Activated CD8-positive, alpha-beta T cell treated with anti-CD3 and anti-CD28 coated beads for 36 hours (primary cell): ENCODE measurements around the gene EPHA6. TPM values are rescaled to one million over a fixed set of nuclear protein-coding genes. Genes with fewer than 3 reads are reported as not detected.

Experiments
- ATAC-seq: fragments of 200-7000 bp; cut with Tn5 transposase; one replicate; pipeline ENCODE4 v1.10.0; 2021; ENCODE audit warnings: mild to moderate bottlenecking, moderate library complexity
- CTCF ChIA-PET: fragments of 350-600 bp; sonication (Branson Sonifier 250); formaldehyde crosslinking; loops from one replicate; lab custom pipeline; 2021; ENCODE audit warnings: antibody characterized with exemption; lab: Charles Lee
- POLR2A ChIA-PET: fragments of 350-600 bp; sonication (Branson Sonifier 250); formaldehyde crosslinking; loops from one replicate; lab custom pipeline; 2021; ENCODE audit warnings: antibody characterized with exemption; lab: Charles Lee
- DNase-seq: peaks from one replicate; pipeline ENCODE4 v3.0.0-alpha.2; 2020
- H3K27ac Mint-ChIP-seq: one replicate; pipeline ENCODE4 v1.8.0; 2021; ENCODE audit warnings: mild to moderate bottlenecking, mixed read lengths
- H3K27me3 Mint-ChIP-seq: one replicate; pipeline ENCODE4 v1.8.0; 2021; ENCODE audit warnings: mixed read lengths
- H3K36me3 Mint-ChIP-seq: one replicate; pipeline ENCODE4 v1.8.0; 2021; ENCODE audit warnings: low read depth, mixed read lengths
- H3K4me1 Mint-ChIP-seq: one replicate; pipeline ENCODE4 v1.8.0; 2021; ENCODE audit warnings: low read depth, mixed read lengths
- H3K4me3 Mint-ChIP-seq: one replicate; pipeline ENCODE4 v1.8.0; 2021; ENCODE audit warnings: mild to moderate bottlenecking, moderate library complexity, mixed read lengths
- H3K9me3 Mint-ChIP-seq: one replicate; pipeline ENCODE4 v1.8.0; 2021; ENCODE audit warnings: mixed read lengths
- CTCF ChIP-seq: fragments of 200-600 bp; IDR thresholded peaks from one replicate; pipeline ENCODE4 v1.8.0; 2022; ENCODE audit warnings: antibody characterized with exemption, mild to moderate bottlenecking
- intact Hi-C: fragments of 100-400 bp; cut with micrococcal nuclease; formaldehyde crosslinking; loops from one replicate; pipeline ENCODE4 v1.10.0; 2022
- total RNA-seq, 2 experiments: library from RNA; stranded (reverse); gene quantifications; one replicate each; pipeline ENCODE4 v1.2.3, GENCODE V29; 2021

The EPHA6 gene
- total RNA-seq, 2 experiments from 2014 or later, result not detected

- ChIA-PET CTCF (no interaction called here), POLR2A (interaction anchor here (0.6 kb wide), 1 partner anchor 91 kb away, joined by 3 read pairs; no protein-coding TSS in a partner anchor)
- Mint-ChIP-seq H3K4me3 (no peak overlapping the region), H3K4me1 (no peaks in the 10 kb centered on the region), H3K36me3 (no peaks in the 10 kb centered on the region), H3K27ac (no peak overlapping the region), H3K27me3 (no peaks in the 10 kb centered on the region), H3K9me3 (peaks cover 4% of the 10 kb centered on the region)
- DNase-seq (no peak), ATAC-seq (no peak)
- intact Hi-C loops, result no loop called here
- no peak for TF ChIP-seq CTCF
These were observed 610.6 kb downstream of the EPHA6 start for GRCh38 chr3:97425002-97425401.

GRCh38 chr3:97430601-97431000, 616.2 kb downstream of the EPHA6 start:
- POLR2A ChIA-PET, result no interaction called here
- DNase-seq, result no peak
- no peak for TF ChIP-seq CTCF
- Mint-ChIP-seq H3K27me3 (no peaks in the 10 kb centered on the region), H3K4me3 (no peak overlapping the region), H3K4me1 (no peaks in the 10 kb centered on the region), H3K9me3 (peaks cover 4% of the 10 kb centered on the region), H3K27ac (no peak overlapping the region), H3K36me3 (no peaks in the 10 kb centered on the region)
- intact Hi-C loops, result no loop called here
- ATAC-seq, result no peak
- CTCF ChIA-PET, result no interaction called here

- intact Hi-C loops, result no loop called here
- Mint-ChIP-seq H3K36me3 (no peaks in the 10 kb centered on the region), H3K4me3 (no peak overlapping the region), H3K27me3 (no peaks in the 10 kb centered on the region), H3K9me3 (no peaks in the 10 kb centered on the region), H3K27ac (no peak overlapping the region), H3K4me1 (no peaks in the 10 kb centered on the region)
- POLR2A ChIA-PET, result no interaction called here
- no peak for ATAC-seq
- no peak for TF ChIP-seq CTCF
- DNase-seq, result no peak
- CTCF ChIA-PET, result no interaction called here
These were observed 618.5 kb downstream of the EPHA6 start for GRCh38 chr3:97432914-97433313.

- no peak for DNase-seq
- POLR2A ChIA-PET, result no interaction called here
These were observed 623.7 kb downstream of the EPHA6 start for GRCh38 chr3:97438131-97438530.

GRCh38 chr3:97439373-97439772, 625.0 kb downstream of the EPHA6 start:
- Mint-ChIP-seq H3K27me3 (no peaks in the 10 kb centered on the region), H3K36me3 (no peaks in the 10 kb centered on the region), H3K4me3 (no peak overlapping the region), H3K9me3 (no peaks in the 10 kb centered on the region), H3K27ac (no peak overlapping the region), H3K4me1 (no peaks in the 10 kb centered on the region)
- intact Hi-C loops, result no loop called here
- no peak for ATAC-seq
- ChIA-PET POLR2A (no interaction called here), CTCF (no interaction called here)
- TF ChIP-seq CTCF, result no peak
- DNase-seq, result no peak

More at GRCh38 chr3:97438131-97438530, 623.7 kb downstream of the EPHA6 start:
- CTCF ChIA-PET, result no interaction called here
- Mint-ChIP-seq H3K4me3 (no peak overlapping the region), H3K27me3 (no peaks in the 10 kb centered on the region), H3K9me3 (no peaks in the 10 kb centered on the region), H3K4me1 (no peaks in the 10 kb centered on the region), H3K36me3 (no peaks in the 10 kb centered on the region), H3K27ac (no peak overlapping the region)
- no peak for ATAC-seq
- no peak for TF ChIP-seq CTCF
- intact Hi-C loops, result no loop called here
